PC-3 (cell line): Measurements from ENCODE around the gene TEX53.

ENCODE experiments used
- EZH2 ChIP-seq: fragments of 300-600 bp; sonication (generic); IDR thresholded peaks from one replicate; pipeline ENCODE4 v1.6.1; 2017; ENCODE audit warnings: antibody characterized with exemption, mild to moderate bottlenecking, low read length; ENCODE audit not compliant: unreplicated experiment
- EZH2phosphoT487 ChIP-seq: fragments of 300-600 bp; sonication (generic); IDR thresholded peaks from 2 replicates; pipeline ENCODE4 v1.6.1; 2018; ENCODE audit warnings: mild to moderate bottlenecking, antibody characterized with exemption, low read length, borderline replicate concordance
- TF ChIP-seq, protein P1 (sequence below): fragments of 300-600 bp; sonication (generic); conservative IDR thresholded peaks from 2 replicates; pipeline ENCODE4 v1.5.1; 2017; ENCODE audit warnings: antibody characterized with exemption, low read depth, mild to moderate bottlenecking, low read length

DNA sequence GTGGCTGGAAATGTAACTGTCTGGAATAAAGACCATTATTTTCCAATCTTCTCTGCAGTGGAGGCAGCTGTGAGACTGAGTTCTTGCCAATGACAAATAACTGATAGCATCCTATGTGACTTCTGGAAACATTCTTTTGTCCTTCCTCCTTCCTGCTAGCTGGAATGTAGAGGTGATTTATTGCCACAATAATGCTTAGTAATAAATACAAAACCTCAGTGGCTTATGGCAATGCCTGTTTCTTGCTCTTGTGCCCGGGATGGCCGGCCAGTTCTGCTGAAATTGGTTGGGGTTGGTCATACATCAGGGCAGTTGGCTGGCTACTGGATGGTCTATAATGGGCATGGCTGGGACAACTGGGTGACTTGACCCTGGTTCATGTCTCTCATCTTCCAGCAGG lies 36.5 kb upstream of the TEX53 start:
- TF ChIP-seq, protein P1, sequence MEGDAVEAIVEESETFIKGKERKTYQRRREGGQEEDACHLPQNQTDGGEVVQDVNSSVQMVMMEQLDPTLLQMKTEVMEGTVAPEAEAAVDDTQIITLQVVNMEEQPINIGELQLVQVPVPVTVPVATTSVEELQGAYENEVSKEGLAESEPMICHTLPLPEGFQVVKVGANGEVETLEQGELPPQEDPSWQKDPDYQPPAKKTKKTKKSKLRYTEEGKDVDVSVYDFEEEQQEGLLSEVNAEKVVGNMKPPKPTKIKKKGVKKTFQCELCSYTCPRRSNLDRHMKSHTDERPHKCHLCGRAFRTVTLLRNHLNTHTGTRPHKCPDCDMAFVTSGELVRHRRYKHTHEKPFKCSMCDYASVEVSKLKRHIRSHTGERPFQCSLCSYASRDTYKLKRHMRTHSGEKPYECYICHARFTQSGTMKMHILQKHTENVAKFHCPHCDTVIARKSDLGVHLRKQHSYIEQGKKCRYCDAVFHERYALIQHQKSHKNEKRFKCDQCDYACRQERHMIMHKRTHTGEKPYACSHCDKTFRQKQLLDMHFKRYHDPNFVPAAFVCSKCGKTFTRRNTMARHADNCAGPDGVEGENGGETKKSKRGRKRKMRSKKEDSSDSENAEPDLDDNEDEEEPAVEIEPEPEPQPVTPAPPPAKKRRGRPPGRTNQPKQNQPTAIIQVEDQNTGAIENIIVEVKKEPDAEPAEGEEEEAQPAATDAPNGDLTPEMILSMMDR, result no peak
- TF ChIP-seq EZH2 (no peak), EZH2phosphoT487 (no peak)
